NCI-H510A treated with DMSO at 0.1 percent for 48 hours (cell line): ENCODE results near the gene SF3B1.
"Not testable (repeated sequence)": the region's sequence is repeated elsewhere in the genome, so short reads cannot be mapped to it uniquely, and the experiment has no call there.

Experiments used
- DNase-seq: peaks from one replicate; lab custom pipeline; 2025; lab: John Stamatoyannopoulos, UW

Gene SF3B1

GRCh38 chr2:197379308-197379917 lies 55.4 kb downstream of the SF3B1 start:
- DNase-seq, result not testable (repeated sequence)

DNA sequence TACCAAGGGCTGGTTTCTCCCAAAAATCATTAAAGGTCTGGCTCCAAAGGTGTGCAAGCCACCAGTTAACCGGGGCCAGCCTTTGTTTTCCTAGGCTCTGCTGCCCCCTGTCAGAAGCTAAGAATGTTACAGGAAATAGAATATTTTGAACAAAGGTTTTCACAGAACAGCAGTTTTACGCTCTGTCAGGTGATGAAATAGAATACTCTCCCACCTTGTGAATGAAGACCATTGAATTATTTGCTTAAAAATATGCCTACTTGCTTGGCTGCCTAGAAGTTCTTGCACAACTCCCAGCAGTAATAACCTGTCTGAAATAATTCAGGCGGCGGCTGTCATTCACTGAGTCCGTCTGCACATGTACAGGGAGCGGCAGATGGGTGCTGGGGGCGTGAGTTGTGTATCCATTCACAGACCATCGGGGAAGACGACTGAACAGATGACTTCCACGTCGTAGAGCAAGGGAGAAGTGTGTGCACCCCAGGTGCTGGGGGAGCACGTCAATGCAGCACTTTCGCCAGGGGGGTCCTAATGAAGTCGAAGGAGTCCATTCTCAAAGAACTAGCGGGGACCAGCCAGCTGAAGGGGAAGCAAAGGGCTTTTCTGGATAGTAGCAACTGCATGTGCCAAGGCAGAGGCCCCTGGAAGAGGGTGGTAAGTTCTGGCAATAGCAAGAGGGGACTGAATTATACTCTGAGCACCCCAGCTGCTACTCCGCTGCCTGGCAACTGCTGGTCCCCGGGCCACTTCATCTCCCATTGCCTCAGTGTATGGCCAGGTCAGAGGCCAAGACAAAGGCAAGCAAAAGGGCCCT lies 56.1 kb downstream of the SF3B1 start:
- peak; percentile 83 for DNase-seq

- no peak for DNase-seq
Measured at GRCh38 chr2:197378086-197378485, 56.7 kb downstream of the SF3B1 start.

DNA sequence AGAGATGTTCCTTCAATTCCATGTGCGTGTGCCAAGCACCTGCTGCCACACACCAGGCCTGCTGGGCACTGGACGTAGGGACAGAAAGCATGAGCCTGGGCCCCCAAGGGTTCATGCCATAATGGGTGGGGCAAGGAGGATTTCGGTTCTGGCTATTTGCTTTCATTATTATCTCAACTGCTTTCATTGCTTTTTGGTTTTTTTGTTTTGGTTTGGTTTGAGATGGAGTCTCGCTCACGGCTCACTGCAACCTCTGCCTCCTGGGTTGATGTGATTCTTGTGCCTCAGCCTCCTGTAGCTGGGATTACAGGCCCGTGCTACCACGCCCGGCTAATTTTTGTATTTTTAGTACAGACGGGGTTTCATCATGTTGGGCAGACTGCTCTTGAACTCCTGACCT lies 57.2 kb downstream of the SF3B1 start:
- no peak for DNase-seq

GRCh38 chr2:197372592-197372991 lies 62.2 kb downstream of the SF3B1 start:
- DNase-seq, result no peak

DNA sequence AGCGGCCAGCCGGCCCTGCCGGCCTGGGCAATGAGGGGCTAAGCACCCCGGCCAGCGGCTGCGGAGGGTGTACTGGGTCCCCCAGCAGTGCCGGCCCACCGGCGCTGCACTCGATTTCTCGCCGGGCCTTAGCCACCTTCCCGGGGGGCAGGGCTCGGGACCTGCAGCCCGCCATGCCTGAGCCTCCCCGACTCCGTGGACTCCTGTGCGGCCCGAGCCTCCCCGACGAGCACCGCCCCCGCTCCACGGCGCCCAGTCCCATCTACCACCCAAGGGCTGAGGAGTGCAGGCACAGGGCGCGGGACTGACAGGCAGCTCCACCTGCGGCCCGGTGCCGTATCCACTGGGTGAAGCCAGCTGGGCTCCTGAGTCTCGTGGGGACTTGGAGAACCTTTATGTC lies 64.2 kb downstream of the SF3B1 start:
- DNase-seq, result not testable (repeated sequence)

DNA sequence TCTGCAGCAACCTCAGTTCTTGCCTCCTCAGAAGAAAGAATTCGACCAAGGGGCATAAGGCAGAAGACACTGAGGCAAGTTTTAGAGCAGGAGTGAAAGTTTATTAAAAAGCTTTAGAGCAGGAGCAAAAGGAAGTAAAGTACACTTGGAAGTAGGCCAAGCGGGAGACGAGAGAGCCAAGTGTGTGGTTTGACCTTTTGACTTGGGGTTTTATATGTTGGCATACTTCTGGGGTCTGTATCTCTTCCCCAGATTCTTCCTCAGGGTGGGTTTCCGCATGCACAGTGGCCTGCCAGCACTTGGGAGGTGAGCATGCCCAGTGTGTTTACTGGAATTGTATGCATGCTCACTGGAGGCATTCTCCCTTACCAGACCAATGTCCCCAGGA lies 64.9 kb downstream of the SF3B1 start:
- DNase-seq, result no peak

DNA sequence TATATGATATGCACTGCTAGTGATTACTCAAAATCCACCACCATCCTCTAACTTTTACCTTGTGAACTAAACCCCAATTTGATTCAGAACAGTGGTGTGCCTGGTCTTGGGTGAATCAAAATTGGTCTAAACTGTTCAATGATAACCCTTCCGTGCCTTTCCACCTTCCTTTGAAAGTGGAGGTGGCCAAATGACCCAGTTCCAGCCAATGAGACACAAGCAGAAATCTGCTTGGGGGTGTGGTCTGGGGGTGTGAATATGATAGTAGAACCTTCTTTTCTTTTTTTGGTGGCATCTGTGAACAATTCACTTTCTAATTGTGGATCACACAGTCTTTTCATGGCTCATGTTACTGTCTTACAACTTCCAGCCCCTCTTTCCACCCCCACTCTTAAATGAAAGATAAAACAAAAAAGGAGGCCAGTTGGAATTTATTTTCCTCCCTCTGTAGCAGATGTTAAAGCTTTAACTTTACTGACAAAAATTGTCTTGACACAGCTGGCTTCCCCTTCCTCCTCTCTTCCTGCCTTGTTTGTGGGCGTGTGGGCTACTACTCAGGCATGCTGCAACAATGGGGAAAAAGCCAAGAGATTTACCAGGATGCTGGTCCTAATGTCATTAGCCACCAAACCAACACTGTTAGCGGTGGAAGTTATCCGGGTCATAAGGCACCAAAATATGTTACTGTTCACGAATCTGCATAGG lies 65.4 kb downstream of the SF3B1 start:
- no peak for DNase-seq

- DNase-seq, result no peak
Measured at GRCh38 chr2:197368412-197368811, 66.4 kb downstream of the SF3B1 start.

DNA sequence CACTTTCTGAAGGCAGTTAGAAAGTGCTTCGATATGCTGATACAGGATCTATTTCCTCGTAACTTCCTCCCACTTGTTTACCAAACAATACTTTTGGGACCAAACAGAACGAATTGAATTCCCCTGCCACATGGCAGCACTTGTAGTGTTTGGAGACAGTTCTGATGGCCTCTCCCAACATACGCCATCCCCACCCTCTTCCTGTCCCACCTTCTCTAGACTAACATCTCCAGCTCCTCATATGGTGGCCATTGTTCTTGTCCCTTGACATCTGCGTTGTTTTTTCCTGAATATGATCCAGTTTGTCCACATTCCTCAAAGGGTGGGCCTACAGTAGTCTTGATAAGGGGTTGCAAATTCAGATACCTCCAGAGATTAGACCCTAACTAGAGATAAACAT lies 70.8 kb downstream of the SF3B1 start:
- no peak for DNase-seq

- DNase-seq, result no peak
Measured at GRCh38 chr2:197360744-197361156, 74.1 kb downstream of the SF3B1 start.

DNA sequence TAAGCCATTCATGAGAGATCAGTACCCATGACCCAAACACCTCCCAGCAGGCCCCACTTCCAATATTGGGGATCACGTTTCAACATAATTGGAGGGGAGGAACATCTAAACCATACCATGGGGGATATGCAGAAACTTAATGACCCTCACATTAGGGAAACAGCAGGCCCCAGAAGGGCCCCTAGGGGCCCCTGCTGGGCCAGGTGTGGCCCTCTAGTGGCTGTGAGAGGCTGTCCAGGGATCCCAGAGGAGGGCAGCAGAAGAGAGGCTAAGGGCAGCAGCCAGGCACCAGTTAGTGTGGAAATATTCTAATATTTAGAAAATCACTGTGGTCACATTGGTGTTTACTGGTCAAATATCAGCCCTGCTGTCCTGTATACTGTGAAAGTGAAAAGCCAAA lies 75.0 kb downstream of the SF3B1 start:
- DNase-seq, result no peak

DNA sequence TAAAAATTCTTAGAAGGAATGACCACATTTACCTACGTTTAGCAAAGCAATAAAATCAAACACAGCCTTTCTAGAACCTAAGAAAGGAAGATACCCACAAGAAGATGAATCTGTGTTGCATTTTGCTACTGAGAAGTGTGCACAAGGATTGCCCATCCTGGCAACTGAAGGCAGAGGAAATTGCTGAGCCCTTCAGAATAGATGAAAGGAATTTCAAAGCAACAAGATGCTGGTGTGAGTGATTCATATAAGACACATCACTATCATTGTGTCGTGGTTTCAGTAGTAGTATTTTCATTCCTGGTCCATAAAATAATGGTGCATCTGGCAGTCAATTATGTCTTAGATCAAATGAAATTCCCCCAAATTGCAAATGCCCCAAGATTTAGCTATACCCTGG lies 75.9 kb downstream of the SF3B1 start:
- DNase-seq, result no peak

DNA sequence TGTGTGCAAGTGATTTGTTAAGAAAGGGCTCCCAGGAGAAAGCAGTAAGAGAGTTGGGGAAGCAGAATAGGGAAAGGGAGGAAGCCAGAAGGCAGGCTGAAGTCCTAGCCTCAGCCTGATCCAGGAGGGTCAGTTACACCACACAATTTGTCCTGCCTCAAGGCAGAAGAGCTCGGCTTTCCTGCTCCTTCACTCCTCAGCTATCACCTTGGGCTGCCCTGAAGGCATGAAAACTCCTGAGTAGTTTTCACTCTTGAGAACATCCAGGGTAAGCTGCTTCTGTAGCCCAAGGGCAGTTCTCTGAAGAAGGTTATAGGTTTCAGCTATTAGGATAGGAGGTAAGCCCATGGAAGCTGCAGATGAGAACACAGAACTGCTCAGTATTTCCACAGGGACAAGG lies 76.8 kb downstream of the SF3B1 start:
- DNase-seq, result no peak

DNA sequence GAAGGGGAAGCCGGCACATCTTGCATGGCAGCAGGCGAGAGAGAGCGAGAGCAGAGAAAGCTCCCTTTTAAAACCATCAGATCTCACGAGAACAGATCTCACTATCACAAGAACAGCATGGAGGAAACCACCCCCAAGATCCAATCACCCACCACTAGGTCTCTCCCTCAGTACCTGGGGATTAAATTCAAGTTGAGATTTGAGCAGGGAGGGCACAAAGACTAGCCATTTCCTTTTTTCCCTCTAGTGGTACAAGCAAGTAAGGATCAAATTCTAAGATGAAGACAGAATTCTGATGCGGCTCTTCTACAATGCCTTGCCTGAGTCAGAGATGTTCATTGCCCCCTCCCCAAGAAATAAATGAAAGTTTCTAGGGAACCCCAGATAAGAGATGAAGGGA lies 78.7 kb downstream of the SF3B1 start:
- no peak for DNase-seq

- DNase-seq, result no peak
Measured at GRCh38 chr2:197354169-197354558, 80.7 kb downstream of the SF3B1 start.

DNA sequence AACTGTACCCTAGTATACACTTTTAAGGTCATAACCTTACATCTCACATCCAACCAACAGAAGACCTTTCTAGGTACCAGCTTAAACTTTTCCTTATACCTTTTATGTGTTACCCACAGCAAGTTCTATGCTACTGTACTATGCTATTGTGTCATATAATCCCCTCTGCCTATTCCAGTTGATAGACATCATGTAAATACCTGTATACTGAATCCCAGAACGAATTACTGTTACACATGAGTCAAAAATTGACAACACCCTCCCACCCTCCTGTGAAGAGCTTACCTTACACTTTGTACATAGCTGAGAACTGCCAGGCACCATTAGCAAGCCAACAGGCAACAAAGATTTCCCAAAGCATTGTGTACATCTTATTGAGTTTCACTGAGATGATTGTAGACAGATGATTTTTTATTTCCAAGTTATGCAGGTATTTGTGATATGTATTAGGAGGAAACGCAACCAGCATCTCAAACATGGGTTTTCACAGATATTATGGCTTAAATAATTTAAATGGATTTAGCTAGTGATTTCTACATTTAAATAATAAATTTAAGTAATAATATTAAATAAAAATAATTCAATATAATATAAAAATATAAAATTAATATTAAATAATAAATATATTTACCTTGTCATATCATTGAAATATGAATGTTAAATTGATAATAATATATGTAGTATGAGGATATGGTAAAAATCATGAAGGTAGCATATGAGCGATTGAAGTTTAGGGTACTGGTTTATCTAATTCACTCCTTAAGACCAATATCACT lies 81.2 kb downstream of the SF3B1 start:
- DNase-seq, result no peak

DNA sequence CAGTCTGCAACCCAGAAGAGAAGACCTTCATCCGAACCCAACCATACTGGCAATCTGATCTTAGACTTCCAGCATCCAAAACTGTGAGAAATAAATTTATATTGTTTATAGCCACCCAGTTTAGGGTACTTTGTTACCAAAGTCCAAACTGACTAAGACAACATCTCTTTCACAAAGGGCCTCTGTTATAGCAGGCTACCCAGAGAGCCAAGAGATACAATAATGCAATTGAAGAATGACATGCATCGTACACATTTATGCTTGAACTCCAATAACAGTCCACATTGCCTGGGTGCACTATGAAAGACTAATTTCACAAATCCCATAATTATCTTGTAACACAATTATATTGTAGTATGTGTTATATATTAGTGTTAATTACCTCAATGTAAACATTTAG lies 85.1 kb downstream of the SF3B1 start:
- DNase-seq, result no peak

- DNase-seq, result no peak
Measured at GRCh38 chr2:197348721-197349360, 86.0 kb downstream of the SF3B1 start.

DNA sequence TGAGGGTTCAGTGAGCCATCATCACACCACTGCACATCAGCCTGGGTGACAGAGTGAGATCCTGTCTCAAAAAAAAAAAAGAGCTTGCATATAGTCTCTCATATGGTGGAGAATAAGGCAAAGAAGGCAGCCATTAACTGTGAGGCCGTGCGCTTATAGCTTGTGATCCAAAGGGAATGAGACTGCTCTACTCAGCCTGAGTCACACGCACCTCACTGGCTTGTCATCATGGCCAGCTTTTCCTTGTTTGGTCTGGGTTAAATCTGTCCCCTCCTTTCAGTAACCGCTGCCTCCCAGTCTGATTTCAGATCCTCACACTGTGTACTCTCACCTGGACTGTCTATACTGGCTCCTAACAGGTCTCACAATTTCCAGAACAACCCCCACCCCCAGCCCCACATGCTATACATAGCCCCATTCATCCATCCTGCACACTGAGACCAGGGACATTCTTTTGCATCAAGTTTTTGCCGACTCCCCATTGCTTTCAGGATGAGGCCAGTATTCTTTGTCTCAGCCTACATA lies 88.9 kb downstream of the SF3B1 start:
- no peak for DNase-seq

DNA sequence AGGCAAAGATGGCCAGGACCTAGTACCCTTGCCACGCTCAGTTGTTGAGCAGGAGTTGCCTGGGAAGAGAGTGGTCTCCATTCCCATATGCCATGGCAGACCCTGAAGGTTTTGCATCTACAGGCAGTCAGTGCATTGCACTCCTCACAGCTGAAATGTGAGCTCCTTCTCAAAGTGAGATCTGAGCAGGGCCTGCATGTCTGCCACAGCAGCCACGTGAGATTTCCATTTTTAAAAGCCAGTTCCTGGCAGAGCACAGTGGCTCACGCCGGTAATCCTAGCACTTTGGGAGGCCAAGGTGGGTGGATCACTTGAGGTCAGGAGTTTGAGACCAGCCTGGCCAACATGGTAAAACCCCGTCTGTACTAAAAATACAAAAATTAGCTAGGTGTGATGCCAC lies 90.9 kb downstream of the SF3B1 start:
- not testable (repeated sequence) for DNase-seq

DNA sequence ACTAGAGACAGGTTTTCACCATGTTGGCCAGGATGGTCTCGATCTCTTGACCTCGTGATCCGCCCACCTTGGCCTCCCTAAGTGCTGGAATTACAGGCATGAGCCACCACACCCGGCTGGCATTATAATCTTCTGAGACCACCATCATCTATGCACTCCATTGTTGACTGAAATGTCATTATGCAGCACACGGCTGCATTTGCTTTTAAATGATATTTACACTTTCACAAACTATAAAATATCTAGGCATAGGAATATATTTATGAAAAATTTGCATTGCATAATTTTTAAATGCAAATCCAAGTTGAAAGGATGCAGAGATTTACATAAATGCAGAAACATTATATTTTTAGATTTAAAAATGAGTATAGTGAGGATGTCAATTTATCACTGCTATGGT lies 94.2 kb downstream of the SF3B1 start:
- no peak for DNase-seq
